Measurements from ENCODE around the gene KCNAB1.

GRCh38 chr3:156094391-156094790 is 26.0 kb upstream of the KCNAB1 start:
- TF ChIP-seq POLR2A (IDR thresholded peaks at IDR 0.05): no peak
- TF ChIP-seq CTCF (IDR thresholded peaks at IDR 0.05): no peak
- TF ChIP-seq EP300 (IDR thresholded peaks at IDR 0.05; ENCODE audit: low read depth): no peak

Measured in transverse colon (tissue), 3 donors.